ENCODE measurements around the gene ESYT3.

ESYT3 gene

DNA sequence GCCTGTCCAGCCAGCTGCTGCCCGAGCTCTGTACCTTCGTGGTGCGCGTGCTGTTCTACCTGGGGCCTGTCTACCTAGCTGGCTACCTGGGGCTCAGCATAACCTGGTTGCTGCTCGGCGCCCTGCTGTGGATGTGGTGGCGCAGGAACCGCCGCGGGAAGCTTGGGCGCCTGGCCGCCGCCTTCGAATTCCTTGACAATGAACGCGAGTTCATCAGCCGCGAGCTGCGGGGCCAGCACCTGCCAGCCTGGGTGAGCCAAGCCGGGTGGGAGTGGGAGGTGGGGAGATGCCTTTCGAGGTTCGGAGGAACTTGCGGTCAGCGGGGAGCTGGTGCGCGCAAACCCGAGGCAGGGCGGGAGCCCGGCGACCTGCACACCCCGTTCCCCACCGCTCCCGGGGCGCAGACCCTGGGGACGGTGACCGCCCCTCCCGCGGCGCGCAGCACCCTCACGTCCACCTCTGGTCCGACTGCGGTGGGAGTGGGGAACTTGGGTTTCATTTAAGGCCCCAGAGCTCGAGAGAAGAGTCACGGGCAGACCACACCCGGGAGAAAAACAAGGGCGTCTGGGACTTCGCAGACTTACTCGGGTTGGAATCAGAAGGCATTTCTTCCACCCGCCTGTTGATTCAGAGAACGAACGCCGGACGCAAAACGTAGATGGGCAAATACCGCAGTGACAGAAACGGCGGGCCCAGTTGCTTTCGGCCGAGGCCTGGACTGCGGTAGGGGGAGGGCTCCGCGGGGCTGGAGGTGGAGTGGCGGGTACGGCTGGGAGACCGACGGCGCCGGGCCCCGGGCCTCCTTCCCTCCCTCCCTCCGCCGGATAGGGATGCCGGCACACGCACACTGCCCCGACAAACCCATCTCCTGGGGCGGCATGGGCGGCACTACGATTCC, 708 bp downstream of the ESYT3 start:
- in situ Hi-C loops (cut with MboI; ENCODE audit: low pct_unique_long_range_greater_than_20kb, low sequenced_read_pairs, unreplicated experiment), result no loop called here
- TF ChIP-seq, protein P1, sequence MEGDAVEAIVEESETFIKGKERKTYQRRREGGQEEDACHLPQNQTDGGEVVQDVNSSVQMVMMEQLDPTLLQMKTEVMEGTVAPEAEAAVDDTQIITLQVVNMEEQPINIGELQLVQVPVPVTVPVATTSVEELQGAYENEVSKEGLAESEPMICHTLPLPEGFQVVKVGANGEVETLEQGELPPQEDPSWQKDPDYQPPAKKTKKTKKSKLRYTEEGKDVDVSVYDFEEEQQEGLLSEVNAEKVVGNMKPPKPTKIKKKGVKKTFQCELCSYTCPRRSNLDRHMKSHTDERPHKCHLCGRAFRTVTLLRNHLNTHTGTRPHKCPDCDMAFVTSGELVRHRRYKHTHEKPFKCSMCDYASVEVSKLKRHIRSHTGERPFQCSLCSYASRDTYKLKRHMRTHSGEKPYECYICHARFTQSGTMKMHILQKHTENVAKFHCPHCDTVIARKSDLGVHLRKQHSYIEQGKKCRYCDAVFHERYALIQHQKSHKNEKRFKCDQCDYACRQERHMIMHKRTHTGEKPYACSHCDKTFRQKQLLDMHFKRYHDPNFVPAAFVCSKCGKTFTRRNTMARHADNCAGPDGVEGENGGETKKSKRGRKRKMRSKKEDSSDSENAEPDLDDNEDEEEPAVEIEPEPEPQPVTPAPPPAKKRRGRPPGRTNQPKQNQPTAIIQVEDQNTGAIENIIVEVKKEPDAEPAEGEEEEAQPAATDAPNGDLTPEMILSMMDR (IDR thresholded peaks at IDR 0.05; ENCODE audit: extremely low read depth, insufficient read depth, missing control alignments), result no peak
- no peak for DNase-seq (ENCODE audit: low spot score)

DNA sequence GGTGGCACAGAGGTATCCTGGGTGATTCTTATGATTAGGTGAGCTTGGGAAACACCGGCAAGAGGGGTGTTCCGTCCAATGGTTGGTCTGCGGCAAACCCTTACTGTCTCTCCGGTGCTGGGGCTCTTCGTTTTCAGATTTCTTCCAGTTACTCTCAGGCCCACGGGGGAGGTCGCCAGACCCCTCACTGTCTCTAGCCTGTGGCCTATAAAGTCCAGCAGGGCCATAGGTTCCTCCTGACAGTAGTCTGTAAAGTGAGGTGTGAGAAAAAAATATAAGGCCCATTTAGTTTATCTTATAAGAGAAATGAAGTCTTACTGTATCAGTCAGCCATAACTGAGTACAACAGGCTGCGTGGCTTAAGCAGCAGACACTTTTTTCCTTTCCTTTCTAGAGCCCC, 1.4 kb downstream of the ESYT3 start:
- no peak for DNase-seq (ENCODE audit: low spot score)
- TF ChIP-seq, protein P1 (IDR thresholded peaks at IDR 0.05; ENCODE audit: extremely low read depth, insufficient read depth, missing control alignments), result no peak
- in situ Hi-C loops (cut with MboI; ENCODE audit: low pct_unique_long_range_greater_than_20kb, low sequenced_read_pairs, unreplicated experiment), result no loop called here

DNA sequence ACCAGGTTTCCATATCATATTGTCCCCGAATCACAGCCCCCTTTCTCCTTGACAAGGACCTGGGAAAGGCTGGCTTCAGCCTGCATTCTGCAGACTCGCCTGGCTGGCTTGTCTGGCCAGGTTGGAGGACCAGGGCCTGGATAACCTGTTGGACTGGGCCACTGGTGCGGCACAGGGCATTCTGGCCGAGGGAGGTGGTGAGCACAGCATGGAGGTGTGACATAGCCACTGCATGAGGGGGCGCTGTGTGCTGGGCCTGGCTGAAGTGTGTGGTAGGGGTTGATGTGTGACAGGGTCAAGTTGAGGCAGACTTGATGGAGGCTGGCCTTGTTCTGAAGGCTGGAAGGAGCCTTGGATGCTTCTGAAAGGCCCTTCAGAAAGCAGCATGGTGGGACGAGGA, 2.9 kb downstream of the ESYT3 start:
- TF ChIP-seq, protein P1 (IDR thresholded peaks at IDR 0.05; ENCODE audit: extremely low read depth, insufficient read depth, missing control alignments), result no peak
- DNase-seq (ENCODE audit: low spot score), result no peak
- in situ Hi-C loops (cut with MboI; ENCODE audit: low pct_unique_long_range_greater_than_20kb, low sequenced_read_pairs, unreplicated experiment), result no loop called here

DNA sequence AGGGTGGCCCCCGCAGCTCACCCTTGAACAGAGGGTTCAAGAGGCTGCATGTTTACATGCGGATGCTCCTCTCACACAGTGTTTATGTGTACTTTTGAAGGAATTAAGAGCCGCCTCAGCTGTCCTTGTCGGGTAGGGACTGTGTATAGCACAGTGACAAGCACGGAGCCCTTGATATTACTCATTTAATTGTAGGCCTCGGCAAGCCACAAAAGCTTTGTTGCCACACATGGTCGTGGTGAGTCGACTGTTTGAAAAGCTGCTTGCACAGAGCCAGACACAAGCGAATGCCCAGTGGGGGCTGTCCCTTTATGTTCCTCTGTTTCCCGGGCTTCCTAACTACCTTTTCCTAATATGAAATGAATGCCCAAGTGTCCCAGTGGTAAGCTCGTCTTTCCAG, 4.5 kb downstream of the ESYT3 start:
- in situ Hi-C loops (cut with MboI; ENCODE audit: low pct_unique_long_range_greater_than_20kb, low sequenced_read_pairs, unreplicated experiment), result no loop called here
- TF ChIP-seq, protein P1 (IDR thresholded peaks at IDR 0.05; ENCODE audit: extremely low read depth, insufficient read depth, missing control alignments), result no peak
- no peak for DNase-seq (ENCODE audit: low spot score)

DNA sequence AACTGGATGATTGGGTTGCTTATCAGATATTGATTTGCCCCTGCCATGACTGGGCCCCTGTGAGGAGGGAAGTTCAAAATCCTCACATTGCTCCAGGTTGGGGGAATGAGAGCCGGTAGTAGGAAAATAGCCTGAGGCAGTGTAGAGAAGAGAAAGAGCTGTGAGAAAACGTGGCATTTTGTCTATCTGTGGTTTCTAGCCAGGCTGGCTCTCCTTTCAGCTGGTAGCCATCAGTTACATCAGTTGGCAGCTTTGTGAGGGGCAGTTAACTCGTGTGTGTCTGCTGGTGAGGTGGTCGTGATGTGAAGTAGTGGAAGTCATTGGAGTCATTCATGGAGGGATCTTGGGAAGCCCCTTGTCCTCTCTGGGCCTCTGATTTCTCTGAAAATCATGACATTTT, 5.2 kb downstream of the ESYT3 start:
- no peak for DNase-seq (ENCODE audit: low spot score)
- in situ Hi-C loops (cut with MboI; ENCODE audit: low pct_unique_long_range_greater_than_20kb, low sequenced_read_pairs, unreplicated experiment), result no loop called here
- TF ChIP-seq, protein P1 (IDR thresholded peaks at IDR 0.05; ENCODE audit: extremely low read depth, insufficient read depth, missing control alignments), result no peak

DNA sequence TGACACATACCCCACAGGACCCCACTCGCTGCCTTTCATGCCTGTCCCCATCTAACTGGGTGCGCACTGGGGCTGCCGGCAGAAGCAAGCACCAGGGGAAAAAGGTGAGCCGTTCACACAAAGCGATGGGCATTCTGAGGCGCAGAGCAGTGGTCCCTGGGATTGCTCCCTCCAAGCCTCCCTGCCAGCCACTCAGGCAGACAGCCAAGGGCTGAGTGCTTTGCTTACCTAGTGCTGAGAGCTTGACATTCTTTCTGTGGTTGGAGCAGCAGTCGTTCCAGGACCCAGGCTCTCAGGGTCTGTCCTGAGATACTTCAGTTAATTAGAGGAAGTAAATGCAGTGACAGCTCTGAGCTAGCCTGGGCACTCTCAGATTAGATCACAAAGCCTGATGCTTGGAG, 5.7 kb downstream of the ESYT3 start:
- in situ Hi-C loops (cut with MboI; ENCODE audit: low pct_unique_long_range_greater_than_20kb, low sequenced_read_pairs, unreplicated experiment), result no loop called here

More for the DNA sequence above, 5.7 kb downstream of the ESYT3 start:
- no peak for DNase-seq (ENCODE audit: low spot score)
- TF ChIP-seq, protein P1 (IDR thresholded peaks at IDR 0.05; ENCODE audit: extremely low read depth, insufficient read depth, missing control alignments), result no peak

All from GM13977 (cell line).